ENCODE results near the gene ARMH2.

The ARMH2 gene

DNA sequence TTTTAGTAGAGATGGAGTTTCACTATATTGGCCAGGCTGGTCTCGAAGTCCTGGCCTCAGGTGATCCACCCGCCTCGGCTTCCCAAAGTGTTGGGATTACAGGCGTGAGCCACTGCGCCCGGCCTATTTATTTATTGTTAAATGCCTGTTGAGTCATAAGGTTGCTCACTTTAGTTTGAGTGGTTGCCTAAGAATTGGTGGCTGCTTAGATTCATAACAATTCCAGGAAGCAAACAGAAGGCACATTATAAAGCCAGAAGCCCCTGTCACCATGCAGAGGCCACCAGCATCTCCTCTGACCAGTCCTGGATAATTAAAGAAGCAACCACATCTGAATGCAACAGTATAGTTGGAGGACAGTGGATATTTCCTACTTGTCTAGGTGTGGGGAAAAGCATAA, 24.0 kb upstream of the ARMH2 start:
- H3K4me3 ChIP-seq: no peak overlapping the region
- H3K27ac ChIP-seq: no peak overlapping the region

- Histone ChIP-seq H3K4me3 (no peak overlapping the region), H3K27ac (no peak overlapping the region)
These were observed 23.2 kb upstream of the ARMH2 start for GRCh38 chr6:24821860-24822444.

DNA sequence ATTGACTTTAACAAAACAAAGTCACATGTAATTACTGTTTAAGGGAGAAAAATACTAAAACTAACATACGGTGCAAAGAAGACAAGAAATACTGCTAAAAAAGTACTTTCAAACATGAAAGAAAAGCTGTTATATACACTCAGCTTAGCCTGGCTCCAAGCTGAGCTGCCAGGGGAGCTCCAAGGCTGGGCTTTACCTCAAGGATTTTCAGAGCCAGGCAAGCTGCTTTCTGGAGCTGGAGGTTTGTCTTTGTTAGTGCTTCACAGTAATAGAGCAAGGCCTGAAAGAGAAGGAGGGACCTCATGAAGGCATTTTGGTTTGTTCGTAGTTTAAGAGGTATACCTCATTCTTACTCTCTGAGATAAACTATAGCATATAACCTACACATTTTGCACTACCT, 19.6 kb upstream of the ARMH2 start:
- Histone ChIP-seq H3K4me3 (no peak overlapping the region), H3K27ac (no peak overlapping the region)

DNA sequence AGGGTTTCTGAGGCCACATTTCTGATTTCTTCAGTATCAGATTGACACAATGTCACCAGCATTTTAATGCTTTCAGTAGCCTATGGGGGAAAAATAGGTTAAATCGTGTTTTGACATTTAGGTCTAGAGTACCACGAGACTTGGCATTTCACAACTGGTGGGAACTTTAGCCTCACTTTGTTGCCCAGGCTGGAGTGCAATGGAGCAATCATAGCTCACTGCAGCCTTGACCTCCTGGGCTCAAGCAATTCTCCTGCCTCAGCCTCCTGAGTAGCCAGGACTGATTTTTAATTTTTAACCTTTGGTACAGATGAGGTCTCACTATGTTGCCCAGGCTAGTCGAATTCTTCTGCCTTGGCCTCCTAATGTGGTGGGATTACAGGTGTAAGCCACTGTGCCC, 11.0 kb upstream of the ARMH2 start:
- H3K27ac ChIP-seq: no peak overlapping the region
- no peak overlapping the region for H3K4me3 ChIP-seq

GRCh38 chr6:24807584-24807983, 8.9 kb upstream of the ARMH2 start:
- Histone ChIP-seq H3K27ac (no peak overlapping the region), H3K4me3 (no peak overlapping the region)

GRCh38 chr6:24802271-24803059, 3.7 kb upstream of the ARMH2 start:
- no peak overlapping the region for H3K4me3 ChIP-seq
- H3K27ac ChIP-seq: no peak overlapping the region

DNA sequence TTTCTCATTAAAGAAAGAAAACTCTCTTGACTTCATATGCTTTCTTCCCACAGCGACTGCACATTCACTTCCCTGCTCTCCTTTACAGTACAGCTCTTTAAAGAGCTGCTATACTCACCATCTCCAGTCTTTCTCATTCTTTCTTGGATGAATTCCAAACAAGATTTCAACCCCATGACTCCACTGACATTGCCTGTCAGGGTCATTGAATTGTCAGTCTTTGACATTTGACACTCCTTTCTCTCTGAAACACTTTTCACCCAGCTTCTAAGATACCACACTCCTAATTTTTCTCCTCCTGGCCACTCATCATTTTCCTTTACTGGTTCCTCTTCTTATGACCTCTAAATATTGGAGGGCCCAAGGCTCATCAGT, 811 bp upstream of the ARMH2 start:
- H3K27ac ChIP-seq: no peak overlapping the region
- H3K4me3 ChIP-seq: no peak overlapping the region

GRCh38 chr6:24797596-24798216, 1.0 kb downstream of the ARMH2 start:
- Histone ChIP-seq H3K27ac (no peak overlapping the region), H3K4me3 (no peak overlapping the region)

- H3K27ac ChIP-seq: no peak overlapping the region
- no peak overlapping the region for H3K4me3 ChIP-seq
These were observed 2.0 kb downstream of the ARMH2 start for GRCh38 chr6:24796616-24797290.

DNA sequence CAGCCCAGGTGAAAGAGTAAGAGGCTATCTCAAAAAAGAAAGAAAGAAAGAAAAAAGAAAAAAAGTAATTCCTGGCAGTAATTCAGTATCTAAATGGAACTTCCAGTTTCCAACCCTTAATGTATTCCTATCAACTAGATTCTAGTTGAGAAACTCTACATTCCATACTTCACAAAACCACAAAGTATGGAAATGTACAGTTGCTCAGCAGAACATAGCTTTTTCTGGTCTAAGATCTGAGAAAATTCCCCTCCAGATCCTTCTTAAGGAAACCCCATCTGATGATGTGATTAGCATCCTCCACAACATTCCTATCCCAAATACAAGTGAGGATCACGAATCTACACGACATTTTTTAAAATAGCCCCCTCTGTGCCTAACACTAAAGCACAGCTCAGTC, 3.6 kb downstream of the ARMH2 start:
- H3K4me3 ChIP-seq: no peak overlapping the region
- H3K27ac ChIP-seq: no peak overlapping the region

DNA sequence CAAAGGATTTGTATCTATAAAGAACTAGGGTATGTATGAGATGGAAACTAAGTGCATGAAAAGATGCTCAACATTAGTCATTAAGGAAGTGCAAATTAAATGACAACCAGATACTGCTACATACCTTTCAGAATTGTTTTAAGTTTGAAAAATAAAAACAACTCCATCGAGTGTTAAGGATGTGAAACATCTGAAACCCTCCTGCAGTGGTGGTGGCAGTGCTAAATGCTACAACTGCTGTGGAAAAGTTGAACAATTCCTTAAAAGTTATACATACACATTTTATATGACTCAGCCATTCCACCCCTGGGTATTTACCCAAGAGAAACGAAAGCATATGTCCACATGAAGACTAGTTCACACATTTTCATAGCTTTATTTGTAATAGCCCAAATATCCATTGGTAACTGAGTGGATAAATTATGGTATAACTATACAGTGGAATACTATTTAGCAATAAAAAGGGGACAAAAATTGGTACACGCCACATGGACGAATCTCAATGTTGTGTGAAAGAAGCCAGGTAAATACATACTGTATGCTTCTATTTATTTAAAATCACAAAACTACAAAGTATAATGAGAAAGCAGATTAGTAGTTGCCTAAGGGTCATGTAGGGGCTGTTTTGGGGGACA, 10.6 kb downstream of the ARMH2 start:
- Histone ChIP-seq H3K27ac (no peak overlapping the region), H3K4me3 (no peak overlapping the region)

- Histone ChIP-seq H3K27ac (no peak overlapping the region), H3K4me3 (no peak overlapping the region)
These were observed 18.5 kb downstream of the ARMH2 start for GRCh38 chr6:24780206-24780605.

- peak overlapping the region in 1 of 21 experiments; percentile 1 for H3K27ac ChIP-seq
- no peak overlapping the region for H3K4me3 ChIP-seq
These were observed 19.2 kb downstream of the ARMH2 start for GRCh38 chr6:24779416-24780016.

DNA sequence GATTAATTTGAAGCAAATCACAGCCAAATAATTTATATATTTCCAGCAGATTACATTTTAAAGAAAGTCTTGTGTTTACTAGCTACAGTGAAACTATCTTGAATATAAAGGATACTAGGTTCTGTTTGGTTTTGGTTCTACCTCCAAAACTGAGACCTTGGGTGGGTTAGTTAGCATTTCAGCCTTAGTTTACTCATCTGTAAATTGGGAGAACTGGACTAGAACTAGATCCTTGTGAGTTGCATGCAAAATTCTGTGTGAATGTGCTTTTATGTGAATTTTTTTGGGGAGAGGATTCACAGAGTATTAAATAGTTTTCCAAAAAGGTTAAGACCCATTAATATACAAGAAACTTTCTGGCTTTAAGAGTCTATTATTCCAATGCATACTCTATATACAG, 19.8 kb downstream of the ARMH2 start:
- peak overlapping the region in 1 of 21 experiments; percentile 18 for H3K27ac ChIP-seq
- H3K4me3 ChIP-seq: no peak overlapping the region

GRCh38 chr6:24778121-24778520, 20.6 kb downstream of the ARMH2 start:
- H3K27ac ChIP-seq: peak overlapping the region in 1 of 21 experiments; percentile 18
- no peak overlapping the region for H3K4me3 ChIP-seq

GRCh38 chr6:24777227-24777626, 21.5 kb downstream of the ARMH2 start:
- Histone ChIP-seq H3K4me3 (no peak overlapping the region), H3K27ac (peak overlapping the region in 1 of 21 experiments; percentile 12)

GRCh38 chr6:24775520-24776058, 23.1 kb downstream of the ARMH2 start:
- peak overlapping the region; percentile 93 to 100 (median 100) for H3K4me3 ChIP-seq
- peak overlapping the region in 20 of 21 experiments; percentile 3 to 91 (median 85) for H3K27ac ChIP-seq

DNA sequence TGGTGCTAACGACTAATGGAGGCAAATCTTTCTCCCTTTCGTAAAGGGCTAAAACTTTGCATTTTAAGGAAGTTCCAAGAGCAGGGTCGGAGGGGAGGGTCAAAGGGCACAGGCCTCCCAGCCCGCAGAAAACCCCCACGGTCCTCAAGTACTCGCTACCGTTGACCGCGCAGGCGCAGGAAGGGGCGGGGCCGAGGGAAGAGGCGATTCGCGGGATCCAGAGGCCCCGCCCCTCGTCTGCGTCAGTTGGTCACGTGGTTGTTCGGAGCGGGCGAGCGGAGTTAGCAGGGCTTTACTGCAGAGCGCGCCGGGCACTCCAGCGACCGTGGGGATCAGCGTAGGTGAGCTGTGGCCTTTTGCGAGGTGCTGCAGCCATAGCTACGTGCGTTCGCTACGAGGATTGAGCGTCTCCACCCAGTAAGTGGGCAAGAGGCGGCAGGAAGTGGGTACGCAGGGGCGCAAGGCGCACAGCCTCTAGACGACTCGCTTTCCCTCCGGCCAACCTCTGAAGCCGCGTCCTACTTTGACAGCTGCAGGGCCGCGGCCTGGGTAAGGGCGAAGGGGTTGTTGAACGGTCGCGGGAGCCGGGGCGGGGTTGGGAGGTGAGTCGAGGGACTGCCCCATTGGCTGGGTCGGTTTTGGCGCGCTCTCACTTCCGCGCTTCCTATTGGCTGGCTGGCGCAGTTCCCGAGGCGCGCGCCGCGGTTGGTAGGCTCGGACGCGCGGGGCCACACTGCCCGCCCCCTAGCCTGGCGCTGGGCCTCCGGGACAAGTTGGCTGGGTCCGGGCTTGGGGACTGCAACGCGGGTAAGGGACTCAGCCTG, 23.8 kb downstream of the ARMH2 start, which contains the start of gene GMNN:
Gene GMNN (plus strand): TSS at position 242 of the 824 bp plus-strand sequence. CDS start 2,310 bp downstream, outside the sequence.
- peak within 1 kb of the TSS; percentile 93 to 100 (median 100) for H3K4me3 ChIP-seq

More for the DNA sequence above, 23.8 kb downstream of the ARMH2 start, which contains the start of gene GMNN:
- peak within 1 kb of the TSS in 20 of 21 experiments; percentile 72 to 94 (median 86) for H3K27ac ChIP-seq
